ENCODE data around the gene MAML3.
A peak's percentile ranks its signal among the peaks of the same experiment; 100 is the strongest.

MAML3 gene

GRCh38 chr4:139986106-139986505 lies 167.9 kb downstream of the MAML3 start:
- intact Hi-C loops (cut with DNase I; ENCODE audit: low total_unique reads), result no loop called here
- Histone ChIP-seq H3K4me3 (no peak overlapping the region), H3K4me1 (peaks cover 0 to 74% (median 39%) of the 10 kb centered on the region in 4 donors), H3K27ac (peak overlapping the region; percentile 60 to 74), H3K9me3 (no peaks in the 10 kb centered on the region), H3K27me3 (no peaks in the 10 kb centered on the region), H3K36me3 (no peaks in the 10 kb centered on the region)
- DNase-seq, result no peak
- TF ChIP-seq CTCF (IDR thresholded peaks at IDR 0.05), result no peak

GRCh38 chr4:139985401-139985800 lies 168.6 kb downstream of the MAML3 start:
- Histone ChIP-seq H3K36me3 (no peaks in the 10 kb centered on the region), H3K27me3 (no peaks in the 10 kb centered on the region), H3K4me3 (no peak overlapping the region), H3K27ac (peak overlapping the region; percentile 60 to 74), H3K4me1 (peaks cover 0 to 81% (median 41%) of the 10 kb centered on the region in 4 donors), H3K9me3 (no peaks in the 10 kb centered on the region)
- no peak for TF ChIP-seq CTCF (IDR thresholded peaks at IDR 0.05)
- intact Hi-C loops (cut with DNase I; ENCODE audit: low total_unique reads), result no loop called here
- DNase-seq, result no peak

GRCh38 chr4:139984471-139984870 lies 169.5 kb downstream of the MAML3 start:
- Histone ChIP-seq H3K36me3 (no peaks in the 10 kb centered on the region), H3K4me1 (peaks cover 0 to 86% (median 45%) of the 10 kb centered on the region in 4 donors), H3K4me3 (no peak overlapping the region), H3K27me3 (no peaks in the 10 kb centered on the region), H3K9me3 (no peaks in the 10 kb centered on the region), H3K27ac (peak overlapping the region; percentile 60 to 74)
- DNase-seq, result peak in 1 of 2 donors; percentile 75
- intact Hi-C loops (cut with DNase I; ENCODE audit: low total_unique reads), result no loop called here
- TF ChIP-seq CTCF (IDR thresholded peaks at IDR 0.05), result no peak

- no peak for TF ChIP-seq CTCF (IDR thresholded peaks at IDR 0.05)
- intact Hi-C loops (cut with DNase I; ENCODE audit: low total_unique reads), result loop anchor here (10.0 kb wide), 1 partner anchor 106 kb away; no protein-coding TSS in a partner anchor
- H3K27ac ChIP-seq, result no peak overlapping the region
- no peaks in the 10 kb centered on the region for H3K9me3 ChIP-seq
- no peaks in the 10 kb centered on the region for H3K36me3 ChIP-seq
- DNase-seq, result no peak
- H3K27me3 ChIP-seq, result no peaks in the 10 kb centered on the region
- H3K4me3 ChIP-seq, result no peak overlapping the region
- H3K4me1 ChIP-seq, result peaks cover 0 to 73% (median 30%) of the 10 kb centered on the region in 4 donors
Observed at GRCh38 chr4:139978692-139979091, 175.3 kb downstream of the MAML3 start.

GRCh38 chr4:139977838-139978609 lies 176.0 kb downstream of the MAML3 start:
- no peak for TF ChIP-seq CTCF (IDR thresholded peaks at IDR 0.05)

More at GRCh38 chr4:139977838-139978609, 176.0 kb downstream of the MAML3 start:
- intact Hi-C loops (cut with DNase I; ENCODE audit: low total_unique reads), result loop anchor here (10.0 kb wide), 1 partner anchor 107 kb away; no protein-coding TSS in a partner anchor
- DNase-seq, result no peak
- H3K27ac ChIP-seq, result peak overlapping the region; percentile 71 to 80
- no peaks in the 10 kb centered on the region for H3K9me3 ChIP-seq
- H3K36me3 ChIP-seq, result no peaks in the 10 kb centered on the region
- H3K4me1 ChIP-seq, result peaks cover 0 to 73% (median 37%) of the 10 kb centered on the region in 4 donors
- no peak overlapping the region for H3K4me3 ChIP-seq
- no peaks in the 10 kb centered on the region for H3K27me3 ChIP-seq

All from tibial artery (tissue), 4 donors.